ENCODE measurements around the gene AGAP1.

DNA sequence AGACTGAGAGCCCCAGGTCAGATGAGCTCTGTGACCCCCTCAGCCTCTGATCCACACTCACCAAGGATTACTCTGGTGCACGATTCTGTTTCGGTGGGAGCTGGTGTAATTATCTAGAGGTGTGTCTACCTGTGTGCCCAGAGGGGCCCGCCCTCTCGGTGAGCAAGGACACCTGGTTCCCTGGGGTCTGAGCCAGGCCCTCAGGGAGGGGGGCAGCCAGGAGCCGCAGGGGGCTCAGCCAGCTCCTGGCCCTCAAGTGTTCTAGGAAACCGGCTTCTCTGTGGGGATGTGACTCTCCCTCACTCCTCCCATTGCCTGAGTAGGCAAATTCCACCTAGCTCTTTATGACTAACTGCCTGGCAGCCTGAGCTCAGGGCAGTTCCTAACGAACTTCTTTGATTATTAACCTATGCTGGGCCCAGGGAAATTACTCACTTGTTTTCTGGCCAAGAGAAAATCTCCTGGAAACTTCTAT, 17.4 kb downstream of the AGAP1 start:
- TF ChIP-seq, protein P1, sequence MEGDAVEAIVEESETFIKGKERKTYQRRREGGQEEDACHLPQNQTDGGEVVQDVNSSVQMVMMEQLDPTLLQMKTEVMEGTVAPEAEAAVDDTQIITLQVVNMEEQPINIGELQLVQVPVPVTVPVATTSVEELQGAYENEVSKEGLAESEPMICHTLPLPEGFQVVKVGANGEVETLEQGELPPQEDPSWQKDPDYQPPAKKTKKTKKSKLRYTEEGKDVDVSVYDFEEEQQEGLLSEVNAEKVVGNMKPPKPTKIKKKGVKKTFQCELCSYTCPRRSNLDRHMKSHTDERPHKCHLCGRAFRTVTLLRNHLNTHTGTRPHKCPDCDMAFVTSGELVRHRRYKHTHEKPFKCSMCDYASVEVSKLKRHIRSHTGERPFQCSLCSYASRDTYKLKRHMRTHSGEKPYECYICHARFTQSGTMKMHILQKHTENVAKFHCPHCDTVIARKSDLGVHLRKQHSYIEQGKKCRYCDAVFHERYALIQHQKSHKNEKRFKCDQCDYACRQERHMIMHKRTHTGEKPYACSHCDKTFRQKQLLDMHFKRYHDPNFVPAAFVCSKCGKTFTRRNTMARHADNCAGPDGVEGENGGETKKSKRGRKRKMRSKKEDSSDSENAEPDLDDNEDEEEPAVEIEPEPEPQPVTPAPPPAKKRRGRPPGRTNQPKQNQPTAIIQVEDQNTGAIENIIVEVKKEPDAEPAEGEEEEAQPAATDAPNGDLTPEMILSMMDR (IDR thresholded peaks at IDR 0.05) = no peak
- TF ChIP-seq POLR2A (IDR thresholded peaks at IDR 0.05) = no peak

Measured in uterus (tissue), 2 donors.